Neural cell (in vitro differentiated cells): ENCODE data around the gene YJEFN3. TPM values are rescaled to one million over a fixed set of nuclear protein-coding genes. Genes with fewer than 3 reads are reported as not detected.

Source experiments
- H2AFZ ChIP-seq: fragments of 200-600, 300-800 bp; sonication (generic), shearing (Covaris generic); 2 replicates; pipeline ENCODE4 v1.6.0; 2014; ENCODE audit warnings: low read depth, mild to moderate bottlenecking, antibody characterized with exemption, low read length, moderate library complexity
- H3F3A ChIP-seq: fragments of 200-600 bp; shearing (Covaris generic); 2 replicates; pipeline ENCODE4 v1.6.1; 2016; ENCODE audit warnings: mild to moderate bottlenecking, moderate library complexity, mixed read lengths, antibody characterized with exemption, low read length; ENCODE audit not compliant: insufficient read depth, poor library complexity, severe bottlenecking
- H3K27ac ChIP-seq: fragments of 200-600, 300-800 bp; sonication (generic), shearing (Covaris generic); 2 replicates; pipeline ENCODE4 v1.5.1; 2014; ENCODE audit warnings: mild to moderate bottlenecking, low read length, moderate library complexity
- H3K27me3 ChIP-seq: fragments of 300-800, 200-600 bp; sonication (generic), shearing (Covaris generic); 2 replicates; pipeline ENCODE4 v1.6.0; 2014; ENCODE audit warnings: mild to moderate bottlenecking, low read depth, low read length, moderate library complexity; ENCODE audit not compliant: insufficient read depth
- H3K36me3 ChIP-seq: fragments of 300-800, 200-600 bp; sonication (generic), shearing (Covaris generic); 2 replicates; pipeline ENCODE4 v1.5.1; 2014; ENCODE audit warnings: mild to moderate bottlenecking, antibody characterized with exemption, low read length, moderate library complexity; ENCODE audit not compliant: insufficient read depth
- H3K4me2 ChIP-seq: fragments of 300-800, 200-600 bp; sonication (generic), shearing (Covaris generic); 2 replicates; pipeline ENCODE4 v1.6.0; 2014; ENCODE audit warnings: mild to moderate bottlenecking, low read length
- H3K4me3 ChIP-seq: fragments of 300-800, 200-600 bp; sonication (generic), shearing (Covaris generic); 2 replicates; pipeline ENCODE4 v1.5.1; 2014; ENCODE audit warnings: mild to moderate bottlenecking, low read length, moderate library complexity
- H3K79me2 ChIP-seq: fragments of 200-600 bp; shearing (Covaris generic); replicated peaks from 2 replicates; pipeline ENCODE4 v1.6.0; 2014; ENCODE audit warnings: mild to moderate bottlenecking, low read length, moderate library complexity; ENCODE audit not compliant: insufficient read depth
- H3K9ac ChIP-seq: fragments of 300-800, 200-600 bp; sonication (generic), shearing (Covaris generic); 2 replicates; pipeline ENCODE4 v1.6.1; 2016; ENCODE audit warnings: mild to moderate bottlenecking, low read length, mixed read lengths
- H3K9me2 ChIP-seq: fragments of 200-600 bp; shearing (Covaris generic); 2 replicates; pipeline ENCODE4 v1.6.1; 2016; ENCODE audit warnings: mild to moderate bottlenecking, low read length, mixed read lengths; ENCODE audit not compliant: insufficient read depth
- H3K9me3 ChIP-seq: fragments of 200-600, 300-800 bp; sonication (generic), shearing (Covaris generic); 2 replicates; pipeline ENCODE4 v1.6.1; 2016; ENCODE audit warnings: mild to moderate bottlenecking, mixed run types, low read length, moderate library complexity, mixed read lengths
- H4K20me1 ChIP-seq: fragments of 200-600 bp; shearing (Covaris generic); 2 replicates; pipeline ENCODE4 v1.6.1; 2016; ENCODE audit warnings: mild to moderate bottlenecking, mixed run types; ENCODE audit not compliant: insufficient read depth
- EP300 ChIP-seq: fragments of 450-650 bp; conservative IDR thresholded peaks from 2 replicates; pipeline ENCODE4 v1.6.1; 2014; ENCODE audit warnings: antibody characterized with exemption, mild to moderate bottlenecking, moderate library complexity; ENCODE audit not compliant: poor library complexity, severe bottlenecking
- EZH2 ChIP-seq: fragments of 200-600, 300-800 bp; shearing (Covaris generic), sonication (generic); IDR thresholded peaks from 2 replicates; pipeline ENCODE4 v1.6.1; 2014; ENCODE audit warnings: antibody characterized with exemption, low read length, borderline replicate concordance, mild to moderate bottlenecking; ENCODE audit not compliant: insufficient read depth, poor library complexity, severe bottlenecking
- MXI1 ChIP-seq: fragments of 450-650 bp; conservative IDR thresholded peaks from 2 replicates; pipeline ENCODE4 v1.6.1; 2014; ENCODE audit warnings: antibody characterized with exemption, mild to moderate bottlenecking; ENCODE audit not compliant: poor library complexity, severe bottlenecking
- POLR2AphosphoS5 ChIP-seq: IDR thresholded peaks from 2 replicates; pipeline ENCODE4 v1.6.1; 2012
- RAD21 ChIP-seq: fragments of 450-650 bp; conservative IDR thresholded peaks from 2 replicates; pipeline ENCODE4 v1.6.1; 2014; ENCODE audit warnings: antibody characterized with exemption, mild to moderate bottlenecking, moderate library complexity
- SMC3 ChIP-seq: fragments of 450-650 bp; conservative IDR thresholded peaks from 2 replicates; pipeline ENCODE4 v1.6.1; 2014; ENCODE audit warnings: antibody characterized with exemption, mild to moderate bottlenecking, moderate library complexity; ENCODE audit not compliant: poor library complexity
- TAF1 ChIP-seq: IDR thresholded peaks from 2 replicates; pipeline ENCODE4 v1.6.1; 2012; ENCODE audit warnings: low read depth
- polyA plus RNA-seq: library from polyadenylated mRNA; depleted of rRNA; stranded (reverse); fragments of >200 nt; gene quantifications from 2 replicates; pipeline ENCODE4 v1.2.3, GENCODE V29; 2014
- TF ChIP-seq, protein P1 (sequence below): fragments of 450-650 bp; IDR thresholded peaks from 2 replicates; pipeline ENCODE4 v1.5.1; 2014; ENCODE audit warnings: antibody characterized with exemption, mild to moderate bottlenecking, moderate library complexity; ENCODE audit not compliant: poor library complexity, severe bottlenecking
- TF ChIP-seq, protein P2 (sequence below): IDR thresholded peaks from 2 replicates; pipeline ENCODE4 v1.6.1; 2012; ENCODE audit warnings: borderline replicate concordance

YJEFN3 gene
- polyA plus RNA-seq, 1 donor from 2014 or later, result 26.9 TPM

DNA sequence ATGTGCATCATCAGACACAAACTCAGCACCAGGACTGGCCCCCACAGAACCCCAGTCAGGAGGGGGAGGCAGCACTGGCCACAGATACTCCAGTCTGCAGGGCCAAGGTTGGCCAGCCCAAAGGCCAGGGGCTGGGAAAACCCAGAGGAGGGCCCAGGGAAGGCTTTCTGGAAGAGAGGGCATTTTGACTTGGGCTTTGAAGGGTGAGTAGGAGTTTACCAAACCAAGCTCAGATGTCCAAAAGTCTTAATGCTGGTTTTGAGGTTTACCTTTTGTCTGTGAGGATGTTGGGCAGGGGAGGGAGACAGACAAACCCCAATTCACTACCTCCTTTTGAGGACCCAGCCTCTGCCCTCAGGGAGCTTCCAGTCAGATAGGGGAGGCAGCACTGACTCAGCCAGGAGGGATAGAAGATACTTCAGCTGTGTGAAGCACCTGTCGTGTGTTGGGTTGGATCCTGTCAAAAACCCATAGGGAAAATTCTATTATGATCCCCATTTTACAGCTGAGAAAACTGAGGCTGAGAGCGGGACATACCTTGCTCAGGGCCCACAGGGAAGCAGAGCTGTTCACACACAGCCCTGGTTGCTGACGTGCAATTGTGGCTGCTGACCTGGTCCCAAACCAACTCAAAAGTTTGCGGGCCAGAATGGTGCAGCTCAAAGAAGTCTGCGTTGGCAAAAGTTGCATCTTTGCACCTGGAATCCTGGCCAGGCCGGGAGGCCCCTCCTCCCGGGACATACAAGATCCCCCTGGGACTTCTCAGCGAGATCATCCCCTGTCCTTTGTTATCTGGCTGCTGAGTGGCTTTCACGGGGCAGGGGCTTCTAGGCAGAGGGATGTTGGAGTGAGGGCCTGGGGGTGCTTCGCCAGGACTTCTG, 22.5 kb downstream of the YJEFN3 start:
- TF ChIP-seq POLR2AphosphoS5 (no peak), EZH2 (no peak), EP300 (no peak), MXI1 (no peak), TAF1 (no peak), SMC3 (no peak), RAD21 (no peak)
- TF ChIP-seq, protein P1, sequence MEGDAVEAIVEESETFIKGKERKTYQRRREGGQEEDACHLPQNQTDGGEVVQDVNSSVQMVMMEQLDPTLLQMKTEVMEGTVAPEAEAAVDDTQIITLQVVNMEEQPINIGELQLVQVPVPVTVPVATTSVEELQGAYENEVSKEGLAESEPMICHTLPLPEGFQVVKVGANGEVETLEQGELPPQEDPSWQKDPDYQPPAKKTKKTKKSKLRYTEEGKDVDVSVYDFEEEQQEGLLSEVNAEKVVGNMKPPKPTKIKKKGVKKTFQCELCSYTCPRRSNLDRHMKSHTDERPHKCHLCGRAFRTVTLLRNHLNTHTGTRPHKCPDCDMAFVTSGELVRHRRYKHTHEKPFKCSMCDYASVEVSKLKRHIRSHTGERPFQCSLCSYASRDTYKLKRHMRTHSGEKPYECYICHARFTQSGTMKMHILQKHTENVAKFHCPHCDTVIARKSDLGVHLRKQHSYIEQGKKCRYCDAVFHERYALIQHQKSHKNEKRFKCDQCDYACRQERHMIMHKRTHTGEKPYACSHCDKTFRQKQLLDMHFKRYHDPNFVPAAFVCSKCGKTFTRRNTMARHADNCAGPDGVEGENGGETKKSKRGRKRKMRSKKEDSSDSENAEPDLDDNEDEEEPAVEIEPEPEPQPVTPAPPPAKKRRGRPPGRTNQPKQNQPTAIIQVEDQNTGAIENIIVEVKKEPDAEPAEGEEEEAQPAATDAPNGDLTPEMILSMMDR, result no peak
- TF ChIP-seq, protein P2, sequence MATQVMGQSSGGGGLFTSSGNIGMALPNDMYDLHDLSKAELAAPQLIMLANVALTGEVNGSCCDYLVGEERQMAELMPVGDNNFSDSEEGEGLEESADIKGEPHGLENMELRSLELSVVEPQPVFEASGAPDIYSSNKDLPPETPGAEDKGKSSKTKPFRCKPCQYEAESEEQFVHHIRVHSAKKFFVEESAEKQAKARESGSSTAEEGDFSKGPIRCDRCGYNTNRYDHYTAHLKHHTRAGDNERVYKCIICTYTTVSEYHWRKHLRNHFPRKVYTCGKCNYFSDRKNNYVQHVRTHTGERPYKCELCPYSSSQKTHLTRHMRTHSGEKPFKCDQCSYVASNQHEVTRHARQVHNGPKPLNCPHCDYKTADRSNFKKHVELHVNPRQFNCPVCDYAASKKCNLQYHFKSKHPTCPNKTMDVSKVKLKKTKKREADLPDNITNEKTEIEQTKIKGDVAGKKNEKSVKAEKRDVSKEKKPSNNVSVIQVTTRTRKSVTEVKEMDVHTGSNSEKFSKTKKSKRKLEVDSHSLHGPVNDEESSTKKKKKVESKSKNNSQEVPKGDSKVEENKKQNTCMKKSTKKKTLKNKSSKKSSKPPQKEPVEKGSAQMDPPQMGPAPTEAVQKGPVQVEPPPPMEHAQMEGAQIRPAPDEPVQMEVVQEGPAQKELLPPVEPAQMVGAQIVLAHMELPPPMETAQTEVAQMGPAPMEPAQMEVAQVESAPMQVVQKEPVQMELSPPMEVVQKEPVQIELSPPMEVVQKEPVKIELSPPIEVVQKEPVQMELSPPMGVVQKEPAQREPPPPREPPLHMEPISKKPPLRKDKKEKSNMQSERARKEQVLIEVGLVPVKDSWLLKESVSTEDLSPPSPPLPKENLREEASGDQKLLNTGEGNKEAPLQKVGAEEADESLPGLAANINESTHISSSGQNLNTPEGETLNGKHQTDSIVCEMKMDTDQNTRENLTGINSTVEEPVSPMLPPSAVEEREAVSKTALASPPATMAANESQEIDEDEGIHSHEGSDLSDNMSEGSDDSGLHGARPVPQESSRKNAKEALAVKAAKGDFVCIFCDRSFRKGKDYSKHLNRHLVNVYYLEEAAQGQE, result no peak
- H3K9ac ChIP-seq, result no peak overlapping the region
- no peak overlapping the region for H3K27ac ChIP-seq
- H3K9me3 ChIP-seq, result no peaks in the 10 kb centered on the region
- no peaks in the 10 kb centered on the region for H3K79me2 ChIP-seq
- H3K4me3 ChIP-seq, result no peak overlapping the region
- H3K4me2 ChIP-seq, result no peak overlapping the region
- H4K20me1 ChIP-seq, result no peaks in the 10 kb centered on the region
- no peaks in the 10 kb centered on the region for H3K36me3 ChIP-seq
- H2AFZ ChIP-seq, result no peak overlapping the region
- no peaks in the 10 kb centered on the region for H3F3A ChIP-seq
- no peaks in the 10 kb centered on the region for H3K9me2 ChIP-seq
- no peaks in the 10 kb centered on the region for H3K27me3 ChIP-seq

DNA sequence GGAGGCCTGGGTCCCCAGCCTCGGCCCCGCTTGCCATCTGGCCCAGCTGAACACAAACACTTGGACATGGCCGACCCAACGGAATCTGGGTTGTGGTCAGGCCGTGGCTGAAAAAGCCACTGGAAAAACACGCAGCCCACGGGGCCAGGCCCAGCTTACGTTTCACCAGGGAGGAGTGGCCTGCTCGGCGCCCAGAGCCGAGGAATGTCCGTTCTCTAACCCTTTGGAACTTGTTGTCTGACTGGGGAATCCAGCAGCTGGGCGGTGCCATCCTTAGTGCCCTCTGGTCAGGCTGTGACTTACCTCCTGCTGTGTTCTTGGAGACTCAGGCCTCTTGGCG, 23.1 kb downstream of the YJEFN3 start:
- H3K9me3 ChIP-seq, result no peaks in the 10 kb centered on the region
- H3F3A ChIP-seq, result no peaks in the 10 kb centered on the region
- H2AFZ ChIP-seq, result no peak overlapping the region
- no peak overlapping the region for H3K27ac ChIP-seq
- no peak for TF ChIP-seq TAF1
- TF ChIP-seq EP300, result no peak
- no peak for TF ChIP-seq POLR2AphosphoS5
- TF ChIP-seq, protein P2, result no peak
- TF ChIP-seq SMC3, result no peak
- no peak for TF ChIP-seq RAD21
- no peak for TF ChIP-seq EZH2
- no peak for TF ChIP-seq MXI1
- TF ChIP-seq, protein P1, result no peak
- no peaks in the 10 kb centered on the region for H3K79me2 ChIP-seq
- no peaks in the 10 kb centered on the region for H3K9me2 ChIP-seq
- no peak overlapping the region for H3K4me2 ChIP-seq
- no peak overlapping the region for H3K4me3 ChIP-seq
- no peaks in the 10 kb centered on the region for H4K20me1 ChIP-seq
- no peaks in the 10 kb centered on the region for H3K27me3 ChIP-seq
- H3K36me3 ChIP-seq, result no peaks in the 10 kb centered on the region
- no peak overlapping the region for H3K9ac ChIP-seq
